COLO668 (cell line): ENCODE results near the gene MXD1.

Experiments
- DNase-seq: peaks from one replicate; lab custom pipeline; 2025; ENCODE audit not compliant: unreplicated experiment; lab: John Stamatoyannopoulos, UW

MXD1 gene

GRCh38 chr2:69933254-69933828 lies 18.4 kb downstream of the MXD1 start:
- no peak for DNase-seq

- DNase-seq, result no peak
Observed at GRCh38 chr2:69933839-69934613, 19.1 kb downstream of the MXD1 start.

- DNase-seq, result no peak
Observed at GRCh38 chr2:69934614-69934908, 19.7 kb downstream of the MXD1 start.

GRCh38 chr2:69935011-69935410 lies 20.1 kb downstream of the MXD1 start:
- DNase-seq, result no peak

GRCh38 chr2:69936906-69937305 lies 22.0 kb downstream of the MXD1 start:
- DNase-seq, result no peak

GRCh38 chr2:69937968-69938367 lies 23.1 kb downstream of the MXD1 start:
- DNase-seq, result no peak

- no peak for DNase-seq
Observed at GRCh38 chr2:69939722-69940121, 24.8 kb downstream of the MXD1 start.

GRCh38 chr2:69940691-69941090 lies 25.8 kb downstream of the MXD1 start:
- no peak for DNase-seq

GRCh38 chr2:69943000-69943842 lies 28.3 kb downstream of the MXD1 start:
- no peak for DNase-seq

GRCh38 chr2:69943843-69944525 lies 29.1 kb downstream of the MXD1 start:
- DNase-seq, result no peak

GRCh38 chr2:69944756-69945155 lies 29.8 kb downstream of the MXD1 start:
- DNase-seq, result no peak

- no peak for DNase-seq
Observed at GRCh38 chr2:69945441-69945840, 30.5 kb downstream of the MXD1 start.

GRCh38 chr2:69945941-69946340 lies 31.0 kb downstream of the MXD1 start:
- no peak for DNase-seq

GRCh38 chr2:69946351-69947324 lies 31.7 kb downstream of the MXD1 start:
- no peak for DNase-seq

GRCh38 chr2:69947325-69947931 lies 32.5 kb downstream of the MXD1 start:
- no peak for DNase-seq

GRCh38 chr2:69948032-69948962 lies 33.4 kb downstream of the MXD1 start:
- no peak for DNase-seq

GRCh38 chr2:69948963-69949645 lies 34.2 kb downstream of the MXD1 start:
- DNase-seq, result no peak

- no peak for DNase-seq
Observed at GRCh38 chr2:69950241-69950640, 35.3 kb downstream of the MXD1 start.
